Activated T-cell treated with anti-CD3 and anti-CD28 coated beads, Interleukin-2, amount 50 U/mL, for 1 hour (primary cell): ENCODE measurements around the gene LINC01488.

Experiments used
- DNase-seq: peaks from one replicate; pipeline ENCODE4 v3.0.0-alpha.2; 2020

The LINC01488 gene

GRCh38 chr11:69482322-69482721 is 859 bp downstream of the LINC01488 start:
- DNase-seq = no peak

- no peak for DNase-seq
These were observed 1.7 kb downstream of the LINC01488 start for GRCh38 chr11:69483170-69483569.

GRCh38 chr11:69483691-69484426 is 2.4 kb downstream of the LINC01488 start:
- no peak for DNase-seq

GRCh38 chr11:69484427-69485259 is 3.2 kb downstream of the LINC01488 start:
- no peak for DNase-seq

GRCh38 chr11:69485337-69486041 is 4.0 kb downstream of the LINC01488 start:
- DNase-seq = no peak

- no peak for DNase-seq
These were observed 4.8 kb downstream of the LINC01488 start for GRCh38 chr11:69486056-69486772.

- DNase-seq = no peak
These were observed 5.4 kb downstream of the LINC01488 start for GRCh38 chr11:69486773-69487291.

- no peak for DNase-seq
These were observed 5.9 kb downstream of the LINC01488 start for GRCh38 chr11:69487391-69487790.

GRCh38 chr11:69487849-69488542 is 6.5 kb downstream of the LINC01488 start:
- DNase-seq = no peak

GRCh38 chr11:69488543-69488940 is 7.1 kb downstream of the LINC01488 start:
- no peak for DNase-seq

GRCh38 chr11:69489031-69489745 is 7.7 kb downstream of the LINC01488 start:
- DNase-seq = no peak

- DNase-seq = no peak
These were observed 8.4 kb downstream of the LINC01488 start for GRCh38 chr11:69489746-69490365.

GRCh38 chr11:69490516-69490915 is 9.1 kb downstream of the LINC01488 start:
- DNase-seq = no peak

- no peak for DNase-seq
These were observed 9.9 kb downstream of the LINC01488 start for GRCh38 chr11:69491071-69492031.

GRCh38 chr11:69492201-69492991 is 10.9 kb downstream of the LINC01488 start:
- no peak for DNase-seq

- DNase-seq = no peak
These were observed 12.7 kb downstream of the LINC01488 start for GRCh38 chr11:69493931-69494821.

GRCh38 chr11:69494851-69495250 is 13.4 kb downstream of the LINC01488 start:
- no peak for DNase-seq
